ENCODE data around the gene SLC26A1. TPM values are rescaled to one million over a fixed set of nuclear protein-coding genes. Genes with fewer than 3 reads are reported as not detected.

SLC26A1 gene
- total and polyA plus RNA-seq, 2 of the 13 experiments (the other 11 are each of a cell fraction or from before 2014, with no cell fraction given) = 5.4 to 22.9 TPM

DNA sequence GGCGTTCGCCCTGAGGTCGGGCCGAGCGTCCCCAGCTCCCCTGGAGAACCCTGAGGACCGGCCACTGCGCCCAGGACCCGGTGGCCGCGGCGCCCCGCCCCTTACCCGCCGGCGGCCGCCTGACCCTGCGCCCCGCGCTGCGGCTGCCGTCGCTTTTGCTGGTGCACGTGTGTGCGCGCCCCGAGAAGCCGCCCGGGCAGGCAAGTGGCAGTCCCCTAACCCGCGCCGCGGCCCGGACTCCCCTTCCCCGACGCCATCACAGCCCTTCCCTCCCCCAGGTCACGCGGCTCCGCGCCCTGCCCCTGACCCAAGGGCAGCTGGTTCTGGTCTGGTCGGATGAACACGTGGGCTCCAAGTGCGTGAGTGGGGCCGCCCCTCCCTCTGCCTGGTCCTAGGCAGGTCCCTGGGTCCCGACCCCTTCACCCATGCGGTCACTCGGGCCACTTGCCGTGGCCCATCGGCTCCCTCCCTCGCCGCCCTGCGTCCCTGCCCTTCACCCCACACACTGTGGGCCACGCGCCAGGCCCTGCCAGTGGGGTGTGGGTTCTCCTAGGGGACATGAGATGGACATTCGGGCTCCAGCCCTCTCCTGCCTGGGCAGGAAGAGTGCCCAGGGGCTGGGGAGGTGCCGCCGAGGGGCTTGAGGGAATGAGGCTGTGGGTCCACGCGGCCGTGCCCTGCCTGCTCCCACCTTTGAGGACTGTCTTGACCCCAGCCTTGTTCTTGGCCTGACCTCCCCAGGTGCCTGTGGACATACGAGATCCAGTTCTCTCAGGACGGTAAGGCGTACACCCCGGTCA is 10.3 kb upstream of the SLC26A1 start:
- ATAC-seq (no peak), FAIRE-seq (no peak), DNase-seq (ENCODE audit: low spot score) (no peak)
- H4K20me1 ChIP-seq (ENCODE audit: insufficient read depth, low read length) = no peaks in the 10 kb centered on the region
- no peaks in the 10 kb centered on the region for H3K79me2 ChIP-seq (ENCODE audit: insufficient read depth, low read length)
- peaks cover 4% of the 10 kb centered on the region for H3K4me1 ChIP-seq (ENCODE audit: insufficient read depth, low read length)
- H3K27me3 ChIP-seq (ENCODE audit: control insufficient read depth in 1 of 2, insufficient read depth in 2 of 2, low read length in 2 of 2) = peaks cover 12 to 37% of the 10 kb centered on the region in 2 experiments
- no peak overlapping the region for H3K27ac ChIP-seq (ENCODE audit: extremely low read length, insufficient read depth, low read length)
- H3K4me2 ChIP-seq (ENCODE audit: low read depth, low read length) = no peak overlapping the region
- H3K36me3 ChIP-seq (replicated peaks in 1 of 2; ENCODE audit: control insufficient read depth in 1 of 2, insufficient read depth in 2 of 2, low read length in 2 of 2) = no peaks in the 10 kb centered on the region
- in situ Hi-C loops (cut with HindIII; ENCODE audit: extremely low pct_ligation_motif_present, low pct_unique_long_range_greater_than_20kb) = no loop called here
- POLR2A ChIA-PET = no interaction called here
- no peak overlapping the region for H3K4me3 ChIP-seq (replicated peaks in 1 of 3; ENCODE audit: insufficient read depth in 1 of 3, low read depth in 2 of 3, low read length in 3 of 3)
- 76% methylated on average over 31 of the region's 63 CpGs for WGBS (ENCODE audit: low lambda C conversion rate)
- BruUV-seq (replicated peaks) = no TSS peak
- no peak overlapping the region for H2AFZ ChIP-seq (ENCODE audit: low read length)
- TF ChIP-seq, protein P1, sequence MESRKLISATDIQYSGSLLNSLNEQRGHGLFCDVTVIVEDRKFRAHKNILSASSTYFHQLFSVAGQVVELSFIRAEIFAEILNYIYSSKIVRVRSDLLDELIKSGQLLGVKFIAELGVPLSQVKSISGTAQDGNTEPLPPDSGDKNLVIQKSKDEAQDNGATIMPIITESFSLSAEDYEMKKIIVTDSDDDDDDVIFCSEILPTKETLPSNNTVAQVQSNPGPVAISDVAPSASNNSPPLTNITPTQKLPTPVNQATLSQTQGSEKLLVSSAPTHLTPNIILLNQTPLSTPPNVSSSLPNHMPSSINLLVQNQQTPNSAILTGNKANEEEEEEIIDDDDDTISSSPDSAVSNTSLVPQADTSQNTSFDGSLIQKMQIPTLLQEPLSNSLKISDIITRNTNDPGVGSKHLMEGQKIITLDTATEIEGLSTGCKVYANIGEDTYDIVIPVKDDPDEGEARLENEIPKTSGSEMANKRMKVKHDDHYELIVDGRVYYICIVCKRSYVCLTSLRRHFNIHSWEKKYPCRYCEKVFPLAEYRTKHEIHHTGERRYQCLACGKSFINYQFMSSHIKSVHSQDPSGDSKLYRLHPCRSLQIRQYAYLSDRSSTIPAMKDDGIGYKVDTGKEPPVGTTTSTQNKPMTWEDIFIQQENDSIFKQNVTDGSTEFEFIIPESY (CRISPR knock-in tag; IDR thresholded peaks at IDR 0.05) = peak; percentile 36; the same call in 1 of the 2 replicates
- no peak for TF ChIP-seq ZMYM2 (CRISPR knock-in tag; IDR thresholded peaks at IDR 0.05)
- TF ChIP-seq IRF2 (CRISPR knock-in tag; IDR thresholded peaks at IDR 0.05) = no peak
- no peak for TF ChIP-seq ZBTB7B (CRISPR knock-in tag; IDR thresholded peaks at IDR 0.05)
- no peaks in the 10 kb centered on the region for H3K9me3 ChIP-seq (ENCODE audit: low read length)
- intact Hi-C loops (cut with micrococcal nuclease; ENCODE audit: unreplicated experiment) = no loop called here
- CTCF ChIA-PET (ENCODE audit: low intra/inter-chr PET ratio, low total read pairs) = no interaction called here
- H3K9ac ChIP-seq (ENCODE audit: insufficient read depth, low read depth, low read length) = no peak overlapping the region

- Histone ChIP-seq H3K27me3 (ENCODE audit: control insufficient read depth in 1 of 2, insufficient read depth in 2 of 2, low read length in 2 of 2) (peaks cover 13 to 37% of the 10 kb centered on the region in 2 experiments; a peak in 4 of 5 replicates), H3K4me2 (ENCODE audit: low read depth, low read length) (no peak overlapping the region)
- in situ Hi-C loops (cut with HindIII; ENCODE audit: extremely low pct_ligation_motif_present, low pct_unique_long_range_greater_than_20kb) = no loop called here
- TF ChIP-seq ZC3H13 (CRISPR knock-in tag; IDR thresholded peaks at IDR 0.05) (no peak), TERF1 (CRISPR knock-in tag; IDR thresholded peaks at IDR 0.05) (no peak), FOXC1 (CRISPR knock-in tag; IDR thresholded peaks at IDR 0.05; ENCODE audit: borderline replicate concordance) (no peak), CBFB (CRISPR knock-in tag; IDR thresholded peaks at IDR 0.05) (no peak)
- TF ChIP-seq, protein P2, sequence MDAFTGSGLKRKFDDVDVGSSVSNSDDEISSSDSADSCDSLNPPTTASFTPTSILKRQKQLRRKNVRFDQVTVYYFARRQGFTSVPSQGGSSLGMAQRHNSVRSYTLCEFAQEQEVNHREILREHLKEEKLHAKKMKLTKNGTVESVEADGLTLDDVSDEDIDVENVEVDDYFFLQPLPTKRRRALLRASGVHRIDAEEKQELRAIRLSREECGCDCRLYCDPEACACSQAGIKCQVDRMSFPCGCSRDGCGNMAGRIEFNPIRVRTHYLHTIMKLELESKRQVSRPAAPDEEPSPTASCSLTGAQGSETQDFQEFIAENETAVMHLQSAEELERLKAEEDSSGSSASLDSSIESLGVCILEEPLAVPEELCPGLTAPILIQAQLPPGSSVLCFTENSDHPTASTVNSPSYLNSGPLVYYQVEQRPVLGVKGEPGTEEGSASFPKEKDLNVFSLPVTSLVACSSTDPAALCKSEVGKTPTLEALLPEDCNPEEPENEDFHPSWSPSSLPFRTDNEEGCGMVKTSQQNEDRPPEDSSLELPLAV (CRISPR knock-in tag; conservative IDR thresholded peaks at IDR 0.05; ENCODE audit: low read depth) = no peak
- TF ChIP-seq, protein P3, sequence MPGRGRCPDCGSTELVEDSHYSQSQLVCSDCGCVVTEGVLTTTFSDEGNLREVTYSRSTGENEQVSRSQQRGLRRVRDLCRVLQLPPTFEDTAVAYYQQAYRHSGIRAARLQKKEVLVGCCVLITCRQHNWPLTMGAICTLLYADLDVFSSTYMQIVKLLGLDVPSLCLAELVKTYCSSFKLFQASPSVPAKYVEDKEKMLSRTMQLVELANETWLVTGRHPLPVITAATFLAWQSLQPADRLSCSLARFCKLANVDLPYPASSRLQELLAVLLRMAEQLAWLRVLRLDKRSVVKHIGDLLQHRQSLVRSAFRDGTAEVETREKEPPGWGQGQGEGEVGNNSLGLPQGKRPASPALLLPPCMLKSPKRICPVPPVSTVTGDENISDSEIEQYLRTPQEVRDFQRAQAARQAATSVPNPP (CRISPR knock-in tag; IDR thresholded peaks at IDR 0.05) = no peak
Measured at GRCh38 chr4:1002631-1003251, 9.5 kb upstream of the SLC26A1 start.

More at GRCh38 chr4:1002631-1003251, 9.5 kb upstream of the SLC26A1 start:
- no peak overlapping the region for H3K27ac ChIP-seq (ENCODE audit: extremely low read length, insufficient read depth, low read length)
- ChIA-PET POLR2A (no interaction called here), CTCF (ENCODE audit: low intra/inter-chr PET ratio, low total read pairs) (no interaction called here)
- H3K36me3 ChIP-seq (replicated peaks in 1 of 2; ENCODE audit: control insufficient read depth in 1 of 2, insufficient read depth in 2 of 2, low read length in 2 of 2) = no peaks in the 10 kb centered on the region
- peaks cover 8% of the 10 kb centered on the region for H3K4me1 ChIP-seq (ENCODE audit: insufficient read depth, low read length)
- H2AFZ ChIP-seq (ENCODE audit: low read length) = no peak overlapping the region
- no peaks in the 10 kb centered on the region for H3K79me2 ChIP-seq (ENCODE audit: insufficient read depth, low read length)
- no peaks in the 10 kb centered on the region for H4K20me1 ChIP-seq (ENCODE audit: insufficient read depth, low read length)
- no peaks in the 10 kb centered on the region for H3K9me3 ChIP-seq (ENCODE audit: low read length)
- no peak overlapping the region for H3K4me3 ChIP-seq (replicated peaks in 1 of 3; ENCODE audit: insufficient read depth in 1 of 3, low read depth in 2 of 3, low read length in 3 of 3)
- WGBS (ENCODE audit: low lambda C conversion rate) = 95% methylated on average over 33 of the region's 75 CpGs
- BruUV-seq (replicated peaks) = no TSS peak
- FAIRE-seq (no peak), ATAC-seq (no peak), DNase-seq (ENCODE audit: low spot score) (no peak)
- intact Hi-C loops (cut with micrococcal nuclease; ENCODE audit: unreplicated experiment) = no loop called here
- no peak overlapping the region for H3K9ac ChIP-seq (ENCODE audit: insufficient read depth, low read depth, low read length)

Data from HepG2 (cell line).